Measurements from ENCODE around the gene TMEM209.

TMEM209 gene

DNA sequence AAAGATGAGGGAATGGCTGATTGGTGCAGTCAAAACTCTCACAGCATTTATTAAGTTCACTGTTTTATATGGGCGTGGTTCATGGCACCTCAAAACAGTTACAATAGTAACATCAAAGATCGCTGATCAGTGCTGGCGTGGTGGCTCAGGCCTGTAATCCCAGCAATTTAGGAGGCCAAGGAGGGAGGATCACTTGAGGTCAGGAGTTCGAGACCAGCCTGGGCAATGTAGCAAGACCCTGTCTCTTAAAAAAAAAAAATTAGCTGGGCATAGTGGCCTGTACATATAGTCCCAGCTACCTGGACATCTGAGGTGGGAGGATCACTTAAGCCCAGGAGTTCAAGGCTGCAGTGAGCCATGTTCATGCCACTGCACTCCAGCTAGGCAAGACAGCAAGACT is 86.4 kb downstream of the TMEM209 start:
- no peak for DNase-seq

DNA sequence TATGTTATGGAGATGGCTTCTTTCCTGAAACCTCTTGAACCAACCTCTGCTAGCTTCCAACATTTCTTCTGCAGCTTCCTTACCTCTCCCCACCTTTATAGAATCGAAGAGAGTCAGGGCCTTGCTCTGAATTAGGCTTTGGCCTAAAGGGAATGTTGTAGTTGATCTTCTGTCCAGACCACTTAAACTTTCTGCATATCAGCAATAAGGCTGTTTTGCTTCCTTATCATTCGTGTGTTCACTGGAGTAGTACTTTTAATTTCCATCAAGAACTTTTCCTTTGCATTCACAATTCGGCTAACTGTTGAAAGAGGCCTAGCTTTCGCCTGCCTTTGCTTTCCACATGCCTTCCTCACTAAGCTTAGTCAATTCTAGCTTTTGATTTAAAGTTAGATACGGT is 86.9 kb downstream of the TMEM209 start:
- DNase-seq: no peak

DNA sequence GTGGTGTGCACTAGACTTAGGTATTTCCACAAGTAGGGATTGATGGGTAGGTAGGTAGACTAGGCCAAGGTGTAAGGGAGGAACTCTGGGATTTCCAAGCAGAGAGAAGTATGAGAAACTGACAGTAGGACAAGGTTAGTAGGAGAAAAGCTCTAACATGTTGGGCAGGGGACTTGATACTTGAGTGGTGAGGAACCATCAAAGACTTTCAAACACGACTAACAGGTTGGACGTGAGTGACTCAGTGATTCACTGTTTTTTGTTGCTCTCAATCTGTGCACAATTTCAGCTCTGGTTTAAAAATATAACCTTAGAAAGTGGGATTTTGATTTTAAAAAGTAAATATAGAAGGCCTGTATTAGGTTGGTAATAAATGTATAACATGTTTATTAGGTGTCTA is 90.4 kb downstream of the TMEM209 start:
- no peak for DNase-seq

All from stimulated activated naive CD4-positive, alpha-beta T cell treated with Interleukin-2 at 50 U/mL for 16 hours (primary cell).